HG02884 (cell line): ENCODE results near the gene TCF12.
"Not testable (repeated sequence)": the region's sequence is repeated elsewhere in the genome, so short reads cannot be mapped to it uniquely, and the experiment has no call there.

Experiments
- ATAC-seq: cut with Tn5 transposase; IDR thresholded peaks from one replicate; pipeline ENCODE4 v1.9.1; 2021; ENCODE audit warnings: mild to moderate bottlenecking, moderate library complexity; ENCODE audit not compliant: unreplicated experiment

TCF12 gene

DNA sequence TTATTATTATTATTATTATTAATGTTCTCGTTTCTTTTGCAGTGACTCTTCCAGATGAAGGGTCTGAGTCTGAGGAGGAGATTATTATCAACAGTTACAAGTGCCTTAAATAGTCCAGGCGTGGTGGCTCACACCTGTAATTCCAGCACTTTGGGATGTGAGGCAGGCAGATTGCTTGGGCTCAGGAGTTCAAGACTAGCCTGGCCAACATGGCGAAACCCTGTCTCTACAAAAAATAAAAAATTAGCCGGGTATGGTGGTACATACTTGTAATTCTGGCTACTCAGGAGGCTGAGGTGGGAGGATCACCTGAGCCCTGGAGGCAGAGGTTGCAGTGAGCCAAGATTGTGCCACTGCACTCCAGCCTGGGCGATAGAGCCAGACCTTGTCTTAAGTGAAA is 96.5 kb downstream of the TCF12 start:
- ATAC-seq: not testable (repeated sequence)

- ATAC-seq: no peak
Measured at GRCh38 chr15:57015360-57015759, 96.9 kb downstream of the TCF12 start.

DNA sequence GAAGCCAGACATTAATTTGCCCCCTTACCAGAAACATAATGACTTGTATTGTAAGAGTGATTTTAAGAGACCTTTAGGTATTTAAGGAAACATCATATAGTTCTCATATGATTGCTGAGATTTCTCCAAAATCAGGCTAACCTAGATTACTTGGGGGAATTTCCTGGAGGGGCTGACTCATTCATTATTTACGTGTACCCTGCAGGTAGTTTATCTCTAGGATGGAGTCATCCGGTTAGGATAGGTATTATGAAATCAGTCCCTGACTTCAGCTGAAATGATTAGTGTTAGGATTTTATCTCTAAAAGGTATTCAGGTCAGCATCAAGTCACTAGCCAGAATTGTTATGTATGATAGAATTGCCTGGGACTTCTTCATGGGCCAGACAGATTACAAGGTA is 97.5 kb downstream of the TCF12 start:
- ATAC-seq: no peak

- no peak for ATAC-seq
Measured at GRCh38 chr15:57017024-57017423, 98.6 kb downstream of the TCF12 start.

DNA sequence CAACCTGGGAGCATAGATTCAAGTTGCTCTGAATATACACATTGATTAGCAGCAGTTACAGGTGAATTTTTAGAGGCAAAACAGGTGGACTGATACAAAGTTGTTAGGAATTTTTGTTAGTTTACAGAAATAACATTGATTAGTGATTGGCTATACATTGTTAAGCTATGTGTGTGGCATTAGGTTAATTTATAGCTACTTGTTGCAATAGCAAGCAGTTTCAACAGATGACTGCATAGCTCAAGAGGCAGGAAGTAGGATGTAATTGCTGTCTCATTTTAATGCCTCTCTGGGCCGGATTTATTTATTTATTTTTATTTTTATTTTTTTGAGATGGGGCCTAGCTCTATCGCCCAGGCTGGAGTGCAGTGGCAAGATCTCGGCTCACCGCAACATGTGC is 99.7 kb downstream of the TCF12 start:
- no peak for ATAC-seq

DNA sequence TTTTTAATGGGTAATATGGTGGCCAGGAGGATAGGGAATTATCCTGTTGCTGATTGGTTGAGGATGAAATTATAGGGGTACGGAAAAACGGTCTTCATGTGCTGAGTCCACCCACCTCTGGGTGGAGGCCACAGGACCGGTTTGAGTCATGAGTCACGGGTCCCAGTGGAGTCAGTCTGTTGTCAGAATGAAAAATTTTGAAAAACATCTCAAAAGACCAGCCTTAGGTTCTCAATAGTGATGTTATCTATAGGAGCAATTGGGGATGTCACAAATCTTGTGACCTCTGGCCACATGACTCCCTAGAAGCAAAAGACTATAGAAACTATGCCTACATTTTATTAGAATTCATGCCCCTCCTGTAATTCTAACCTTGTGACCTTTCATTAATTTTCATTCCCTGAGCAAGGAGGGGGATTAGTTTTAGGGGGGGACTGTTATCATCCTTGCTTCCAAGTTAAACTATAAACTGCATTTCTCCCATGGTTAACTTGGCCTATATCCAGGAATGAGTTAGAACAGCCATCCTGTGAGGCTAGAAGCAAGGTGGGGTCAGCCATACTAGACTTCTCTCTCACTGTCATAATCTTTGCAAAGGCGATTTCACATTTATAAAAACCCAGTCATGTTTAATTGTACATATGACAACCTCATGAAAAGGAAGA is 101.2 kb downstream of the TCF12 start:
- ATAC-seq: no peak

DNA sequence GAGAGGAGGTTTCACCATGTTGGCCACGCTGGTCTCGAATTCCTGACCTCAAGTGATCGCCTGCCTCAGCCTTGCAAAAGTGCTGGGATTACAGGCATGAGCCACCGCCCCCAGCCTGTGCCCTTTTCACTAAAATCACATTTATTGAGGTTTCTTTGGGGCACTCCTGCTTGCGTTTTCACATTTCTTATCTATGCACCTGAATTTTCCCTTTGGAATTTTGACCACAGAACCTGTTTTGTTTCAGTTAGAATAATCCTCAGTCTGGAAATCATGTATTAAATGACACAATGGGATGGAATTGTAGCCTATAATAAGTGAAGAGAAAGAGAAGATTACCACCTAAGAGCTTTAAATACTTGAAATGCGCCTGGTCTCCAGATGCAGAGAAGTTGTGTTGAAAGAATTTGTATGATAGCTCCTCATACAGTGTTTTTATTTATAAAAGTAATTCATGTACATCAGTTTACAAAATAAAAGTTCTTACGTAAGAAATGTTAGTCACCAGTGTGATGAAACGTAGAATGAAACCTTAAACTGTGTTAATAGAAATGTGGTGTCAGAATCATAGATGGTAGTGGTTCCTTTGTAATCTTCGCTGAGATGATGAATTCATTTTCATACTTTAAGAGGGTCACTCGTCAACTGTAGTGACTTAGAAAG is 107.0 kb downstream of the TCF12 start:
- ATAC-seq: no peak

- ATAC-seq: no peak
Measured at GRCh38 chr15:57026016-57026592, 107.7 kb downstream of the TCF12 start.

DNA sequence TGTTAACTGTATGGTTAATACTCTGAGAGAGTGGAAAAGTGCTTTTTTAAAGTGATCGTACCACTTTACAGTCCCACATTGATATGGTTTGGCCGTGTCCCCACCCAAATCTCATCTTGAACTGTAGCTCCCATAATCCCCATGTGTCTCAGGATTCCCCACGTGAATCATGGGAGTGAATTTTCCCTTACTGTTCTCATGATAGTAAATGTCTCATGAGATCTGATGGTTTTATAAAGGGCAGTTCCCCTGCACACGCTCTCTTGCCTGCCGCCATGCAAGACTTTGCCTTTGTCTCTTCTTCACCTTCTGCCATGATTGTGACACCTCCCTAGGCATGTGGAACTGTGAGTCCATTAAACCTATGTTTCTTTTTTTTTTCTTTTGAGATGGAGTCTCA is 109.2 kb downstream of the TCF12 start:
- ATAC-seq: no peak

- ATAC-seq: no peak
Measured at GRCh38 chr15:57028176-57028575, 109.7 kb downstream of the TCF12 start.

DNA sequence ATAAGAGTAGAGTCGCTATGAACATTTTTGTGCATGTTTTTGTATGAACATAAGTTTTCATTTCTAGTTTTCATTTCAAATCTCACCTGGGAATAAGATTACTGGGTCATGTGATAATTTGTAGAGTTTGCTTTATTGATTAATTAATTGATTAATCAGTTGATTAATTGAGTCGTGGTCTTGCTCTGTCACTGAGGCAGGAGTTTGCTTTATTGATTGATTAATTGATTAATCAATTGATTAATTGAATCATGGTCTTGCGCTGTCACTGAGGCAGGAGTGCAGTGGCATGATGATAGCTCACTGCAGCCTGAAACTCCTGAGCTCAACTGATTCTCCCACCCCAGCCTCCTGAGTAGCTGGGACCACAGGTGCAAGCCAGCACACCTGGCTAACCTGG is 111.6 kb downstream of the TCF12 start:
- ATAC-seq: no peak

GRCh38 chr15:57031082-57031481 is 112.6 kb downstream of the TCF12 start:
- ATAC-seq: no peak

GRCh38 chr15:57031605-57032004 is 113.2 kb downstream of the TCF12 start:
- ATAC-seq: no peak

GRCh38 chr15:57032338-57032737 is 113.9 kb downstream of the TCF12 start:
- no peak for ATAC-seq

GRCh38 chr15:57033715-57034439 is 115.4 kb downstream of the TCF12 start:
- ATAC-seq: no peak

DNA sequence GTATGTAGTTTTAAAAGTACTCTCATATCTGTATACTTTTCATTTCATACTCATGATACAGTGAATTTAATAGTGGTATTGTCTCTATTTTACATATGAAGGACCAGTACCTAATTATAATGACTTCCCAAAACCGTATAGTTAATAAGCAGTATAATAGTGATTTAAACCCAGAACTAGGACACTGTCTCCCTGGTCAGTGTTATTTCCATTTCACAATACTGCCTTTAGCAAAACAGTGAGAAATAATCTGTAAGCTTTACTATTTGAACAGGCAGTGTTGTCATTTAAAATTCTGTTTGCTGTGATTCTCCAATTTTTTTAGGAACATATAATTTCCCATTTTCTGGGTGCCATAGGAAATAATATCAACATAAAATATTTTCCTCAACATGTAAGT is 116.2 kb downstream of the TCF12 start:
- no peak for ATAC-seq

GRCh38 chr15:57035664-57036063 is 117.2 kb downstream of the TCF12 start:
- no peak for ATAC-seq

DNA sequence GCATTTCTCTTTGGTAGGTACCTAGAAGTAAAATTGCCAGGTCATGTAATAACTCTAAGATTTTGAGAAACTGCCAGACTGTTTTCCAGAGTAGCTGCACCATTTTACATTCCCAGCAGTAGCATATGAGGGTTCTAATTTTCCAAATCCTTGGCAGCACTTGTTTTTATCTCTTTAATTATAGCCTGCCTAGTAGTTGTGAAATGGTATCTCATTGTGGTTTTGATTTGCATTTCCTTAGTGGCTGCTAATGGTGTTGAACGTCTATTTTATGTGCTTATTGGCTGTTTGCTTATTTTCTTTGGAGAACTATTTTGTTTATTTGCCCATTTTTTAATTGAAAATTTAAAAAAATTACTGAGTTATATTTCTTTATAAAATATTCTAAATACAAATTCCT is 117.9 kb downstream of the TCF12 start:
- no peak for ATAC-seq

- no peak for ATAC-seq
Measured at GRCh38 chr15:57037548-57037947, 119.1 kb downstream of the TCF12 start.

GRCh38 chr15:57038040-57038439 is 119.6 kb downstream of the TCF12 start:
- no peak for ATAC-seq

DNA sequence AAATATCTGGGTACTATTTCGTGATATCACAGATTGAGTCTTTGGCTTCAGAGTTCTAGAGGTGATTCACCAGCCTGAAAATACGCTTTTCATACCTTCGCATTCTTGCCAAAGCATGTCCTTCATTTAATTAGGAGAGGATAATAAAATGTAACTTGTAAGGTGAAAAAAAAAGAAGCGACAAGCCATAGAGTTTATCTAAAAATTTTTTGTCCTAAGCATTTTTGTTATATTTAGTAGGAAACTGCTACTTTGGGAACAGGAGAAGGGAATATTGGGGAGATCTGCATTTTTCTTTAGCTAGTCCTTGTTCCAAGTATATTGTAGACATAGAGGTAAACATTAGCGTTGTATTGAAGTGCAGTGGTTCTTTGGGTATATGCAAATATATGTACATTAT is 120.1 kb downstream of the TCF12 start:
- ATAC-seq: no peak

DNA sequence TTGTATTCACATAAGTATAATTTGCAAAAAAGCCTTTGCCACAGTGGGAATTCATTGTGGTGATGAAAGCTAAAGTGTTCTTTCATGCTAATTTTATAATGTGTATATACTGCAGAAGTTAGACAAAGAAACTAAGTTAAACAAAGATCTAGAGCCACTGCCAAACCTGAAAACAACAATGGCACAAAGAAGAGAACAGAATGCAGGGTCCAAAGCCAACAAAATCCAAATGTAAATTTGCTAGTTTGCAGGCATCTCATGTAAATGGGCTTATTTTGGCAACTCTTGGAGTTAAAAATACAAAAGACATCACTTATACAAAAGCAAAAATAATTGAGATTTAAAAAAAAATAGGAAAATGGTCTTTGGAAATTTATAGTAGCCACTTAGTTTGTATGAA is 123.0 kb downstream of the TCF12 start:
- no peak for ATAC-seq
